HG03066 (cell line): ENCODE results near the gene ZXDC.

ENCODE experiments used
- ATAC-seq: cut with Tn5 transposase; IDR thresholded peaks from one replicate; pipeline ENCODE4 v1.9.1; 2021; ENCODE audit warnings: low read depth; ENCODE audit not compliant: unreplicated experiment

The ZXDC gene

DNA sequence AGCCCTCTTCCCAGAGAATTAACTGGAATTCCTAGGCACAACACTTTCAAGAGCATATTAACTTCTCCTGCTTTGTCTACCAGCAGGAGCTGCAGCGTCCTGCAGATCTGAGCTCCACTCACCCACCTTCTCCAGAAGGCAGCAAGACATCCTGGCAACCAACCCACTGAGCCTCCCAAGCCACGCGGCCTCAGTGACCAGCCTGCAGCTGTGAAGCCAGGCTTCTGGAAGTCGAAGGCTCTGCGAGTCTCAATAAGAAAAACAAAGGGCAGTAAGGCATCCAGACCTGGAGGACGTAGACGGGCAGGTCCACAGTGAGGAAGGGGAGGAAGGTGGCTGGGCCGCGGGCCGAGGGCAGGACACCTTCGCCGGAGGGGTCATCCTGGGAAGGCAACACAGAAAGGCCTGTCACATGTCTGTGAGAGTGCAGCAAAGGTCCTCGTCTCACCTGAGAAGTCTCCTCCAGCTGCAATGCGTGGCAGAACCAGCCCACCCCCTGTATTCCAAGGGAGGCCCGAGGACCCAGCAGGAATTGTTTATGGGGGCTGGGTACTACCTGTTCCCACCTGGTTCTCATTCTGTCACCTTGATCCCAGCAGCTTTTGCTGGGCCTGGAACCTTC is 36.2 kb downstream of the ZXDC start:
- no peak for ATAC-seq

DNA sequence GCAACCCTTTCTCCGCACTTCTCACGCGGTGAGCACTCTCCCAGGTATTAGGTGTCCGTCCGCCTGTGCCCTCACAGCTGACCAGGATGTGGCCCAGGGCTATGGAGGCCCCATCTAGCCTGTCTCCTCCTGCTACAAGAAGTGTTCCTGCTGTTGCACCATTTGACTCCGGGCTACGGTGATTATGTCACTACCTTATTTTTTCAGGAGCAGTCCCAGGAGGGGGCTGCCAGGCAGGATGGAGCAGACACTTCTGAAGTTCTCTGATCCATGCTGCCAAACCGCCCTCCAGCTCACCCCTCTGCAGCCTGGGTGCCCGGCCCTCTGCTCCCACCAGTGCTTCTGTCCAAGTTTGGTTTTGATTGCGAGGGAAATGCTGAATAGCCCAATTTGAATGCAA is 36.9 kb downstream of the ZXDC start:
- no peak for ATAC-seq

DNA sequence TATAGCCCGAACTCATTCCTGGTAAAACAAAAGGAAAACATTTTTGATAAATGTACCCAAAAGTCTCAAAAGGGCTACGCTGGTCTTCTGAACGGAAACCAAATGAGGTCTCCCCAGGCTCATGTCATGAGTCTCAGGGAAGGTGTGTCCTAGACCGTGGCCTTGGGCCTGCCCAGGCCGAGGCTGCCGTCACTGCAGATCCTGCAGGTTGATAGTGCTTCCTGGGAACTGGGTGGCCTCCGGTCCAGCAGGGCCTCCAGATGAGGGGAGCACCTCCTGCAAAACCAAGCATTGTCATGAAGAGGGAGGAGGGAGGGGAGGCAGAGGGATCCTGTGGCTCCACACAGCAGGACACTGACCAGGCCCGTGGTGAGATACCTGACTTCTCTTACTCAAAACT is 37.5 kb downstream of the ZXDC start:
- ATAC-seq: no peak

DNA sequence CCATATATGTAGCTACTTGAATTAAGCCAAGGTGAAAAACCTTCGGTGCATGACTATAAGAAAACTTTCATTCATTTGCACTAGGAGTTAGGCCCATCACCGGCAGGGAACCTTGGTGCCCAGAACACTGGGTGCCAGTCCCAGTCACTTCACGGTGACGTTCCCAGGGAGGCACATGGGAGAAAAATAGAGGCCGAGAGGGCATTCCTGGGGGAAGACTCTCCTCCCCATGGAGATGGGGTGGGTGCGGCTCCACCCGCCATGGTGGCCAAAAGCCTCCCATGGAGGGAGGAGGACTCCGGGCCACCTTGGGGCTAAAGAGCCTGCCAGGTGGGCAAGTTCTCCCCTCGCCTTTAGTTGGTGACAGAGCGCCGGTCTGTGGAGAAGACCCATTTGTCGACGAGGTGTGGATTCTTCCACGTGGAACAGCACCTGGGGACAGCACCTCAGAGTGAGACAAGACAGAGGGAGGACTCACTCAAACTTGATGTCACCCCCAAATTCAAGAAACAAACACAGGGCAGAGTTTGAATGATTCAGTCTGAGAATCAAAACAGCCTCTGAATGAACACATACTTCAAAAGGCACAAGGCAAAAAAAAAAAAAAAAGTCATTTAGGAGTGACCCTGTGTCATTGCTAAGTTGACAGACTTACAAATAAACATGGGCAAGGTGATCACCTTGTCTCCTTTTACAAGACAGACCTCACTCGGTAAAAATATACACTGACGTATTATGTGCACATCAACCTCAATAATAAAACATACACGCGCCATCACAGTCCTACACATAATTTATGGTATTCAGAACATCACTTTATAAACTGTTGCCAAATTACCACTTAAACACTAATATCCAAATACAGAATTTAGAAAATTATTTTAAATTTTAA is 38.6 kb downstream of the ZXDC start:
- no peak for ATAC-seq

DNA sequence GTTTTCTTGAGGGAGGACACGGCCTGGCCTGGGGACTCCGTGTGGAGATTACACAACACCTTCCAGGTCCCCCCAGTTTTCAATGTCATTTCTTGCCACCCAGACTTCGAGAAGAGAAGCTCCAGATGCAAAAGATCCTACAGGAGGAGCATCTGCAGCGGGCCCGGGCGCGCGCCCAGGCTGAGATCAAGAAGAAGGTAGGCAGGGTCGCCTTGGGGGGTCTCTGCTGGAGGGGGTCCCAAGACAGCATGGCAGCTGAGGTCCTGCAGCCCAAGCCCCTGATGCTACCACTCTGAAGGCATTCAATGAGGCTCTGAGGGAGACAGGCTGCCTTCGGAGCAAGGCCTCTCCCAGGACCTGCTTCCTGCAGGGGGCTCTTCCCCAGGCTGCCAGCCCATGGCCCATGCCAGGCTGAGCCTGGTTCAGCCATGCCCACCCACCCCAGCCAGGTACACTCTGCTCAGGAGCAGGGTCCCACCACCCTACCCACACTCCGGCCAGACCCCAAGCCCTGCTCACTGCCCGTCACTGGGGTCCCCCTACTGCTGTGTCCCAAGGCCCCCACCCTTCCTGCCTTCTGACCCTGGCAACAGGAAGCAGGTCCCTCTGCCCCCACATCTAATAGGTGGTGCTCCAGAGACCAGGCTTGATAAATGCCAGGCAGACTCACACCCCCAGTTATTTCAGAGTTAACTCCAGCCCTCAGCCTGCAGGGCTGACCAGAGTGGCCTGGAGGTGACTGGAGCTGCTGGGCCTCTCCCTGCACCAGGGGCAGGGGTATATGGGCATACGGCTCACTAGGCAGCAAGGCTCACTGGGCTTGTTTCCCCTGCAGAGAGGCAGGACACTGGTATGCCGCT is 40.0 kb downstream of the ZXDC start:
- ATAC-seq: no peak

DNA sequence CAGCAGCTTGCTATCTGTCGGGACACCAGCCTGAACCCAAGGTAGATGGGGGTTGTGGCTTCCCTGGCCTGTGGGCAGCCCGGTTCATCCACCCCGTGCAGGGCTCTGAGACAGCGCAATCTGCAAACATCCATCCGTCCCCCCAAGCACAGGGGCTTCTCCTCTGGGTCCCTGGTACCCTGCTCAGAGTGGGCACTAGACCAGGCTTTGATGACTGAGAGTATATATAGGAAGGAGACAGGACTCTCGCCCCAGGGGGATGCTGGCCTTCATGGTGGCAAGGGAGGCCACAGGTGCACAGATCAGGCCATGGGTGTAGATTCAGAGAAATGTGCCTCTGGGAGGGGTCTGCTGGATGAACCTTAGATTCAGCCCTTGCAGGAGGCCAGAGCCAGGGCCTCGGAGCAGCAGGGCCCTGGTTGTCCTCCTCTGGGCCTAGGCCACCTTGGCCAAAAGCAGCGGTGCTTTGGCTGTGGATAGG is 40.7 kb downstream of the ZXDC start:
- ATAC-seq: no peak

DNA sequence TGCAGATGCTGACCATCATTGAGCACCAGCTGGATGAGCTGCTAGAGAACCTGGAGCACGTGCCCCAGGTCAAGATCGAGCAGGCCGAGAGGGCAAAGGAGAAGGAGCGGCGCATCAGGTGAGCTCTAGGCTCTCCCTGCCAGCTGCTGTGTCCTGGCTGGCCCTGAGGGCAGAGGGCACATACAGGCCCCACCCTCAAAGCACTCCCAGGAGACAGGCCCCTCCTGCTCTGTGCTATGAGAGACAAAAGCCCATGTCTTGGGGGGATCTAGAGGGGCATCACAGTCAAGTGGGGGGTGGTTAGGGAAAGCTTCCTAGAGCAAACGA is 41.5 kb downstream of the ZXDC start:
- no peak for ATAC-seq

DNA sequence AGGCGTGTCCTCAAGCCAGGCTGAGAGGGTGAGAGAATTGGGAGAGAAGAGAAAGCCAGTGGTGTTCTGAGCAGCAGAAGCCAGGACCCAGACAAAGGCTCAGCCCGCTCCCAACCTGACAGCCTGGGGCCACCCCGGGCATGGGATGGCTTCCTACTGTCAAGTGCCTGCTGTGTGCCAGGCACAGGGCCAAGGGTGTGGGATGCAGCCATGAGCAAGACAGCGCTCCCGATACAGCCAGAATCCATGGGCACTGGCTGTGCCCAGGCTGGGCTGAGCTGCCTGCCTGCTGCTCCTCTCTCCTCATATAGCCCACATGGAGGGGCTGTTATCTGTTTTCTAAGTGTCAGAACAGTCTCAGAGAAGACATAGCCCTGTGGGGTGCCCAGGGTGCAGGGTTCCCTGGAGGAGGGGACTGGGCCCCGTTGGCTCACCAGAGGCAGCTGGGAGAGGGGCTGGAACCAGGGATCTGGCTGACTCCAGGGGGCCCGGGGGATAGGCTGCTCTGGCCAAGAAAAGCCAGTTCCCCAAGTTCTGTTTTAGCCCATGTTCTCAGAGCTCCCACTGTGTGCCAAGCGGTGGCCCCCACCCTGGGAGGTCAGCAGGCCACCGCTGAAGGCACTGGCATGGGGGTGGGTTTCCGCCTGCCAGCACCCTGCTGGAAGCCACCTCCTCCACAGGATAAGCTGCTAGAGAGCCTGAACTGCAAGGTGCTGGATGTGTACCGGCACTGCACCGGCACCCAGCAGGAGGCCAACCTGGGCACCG is 42.0 kb downstream of the ZXDC start:
- ATAC-seq: no peak

DNA sequence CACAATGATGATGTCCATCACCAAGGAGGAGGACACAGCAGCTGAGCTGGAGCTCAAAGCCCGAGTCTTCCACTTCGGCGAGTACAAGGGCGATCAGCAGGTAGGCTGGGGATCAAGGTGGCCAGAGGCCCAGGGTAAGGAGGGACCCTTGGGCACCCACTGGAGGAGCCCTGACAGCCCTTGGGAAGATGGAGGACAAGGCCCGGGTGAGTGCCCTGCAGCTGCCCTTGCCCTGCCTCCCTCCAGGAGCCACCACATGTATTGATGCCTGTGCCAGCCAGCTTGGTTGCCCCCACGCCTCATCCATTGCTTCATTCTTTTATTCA is 42.6 kb downstream of the ZXDC start:
- ATAC-seq: no peak

DNA sequence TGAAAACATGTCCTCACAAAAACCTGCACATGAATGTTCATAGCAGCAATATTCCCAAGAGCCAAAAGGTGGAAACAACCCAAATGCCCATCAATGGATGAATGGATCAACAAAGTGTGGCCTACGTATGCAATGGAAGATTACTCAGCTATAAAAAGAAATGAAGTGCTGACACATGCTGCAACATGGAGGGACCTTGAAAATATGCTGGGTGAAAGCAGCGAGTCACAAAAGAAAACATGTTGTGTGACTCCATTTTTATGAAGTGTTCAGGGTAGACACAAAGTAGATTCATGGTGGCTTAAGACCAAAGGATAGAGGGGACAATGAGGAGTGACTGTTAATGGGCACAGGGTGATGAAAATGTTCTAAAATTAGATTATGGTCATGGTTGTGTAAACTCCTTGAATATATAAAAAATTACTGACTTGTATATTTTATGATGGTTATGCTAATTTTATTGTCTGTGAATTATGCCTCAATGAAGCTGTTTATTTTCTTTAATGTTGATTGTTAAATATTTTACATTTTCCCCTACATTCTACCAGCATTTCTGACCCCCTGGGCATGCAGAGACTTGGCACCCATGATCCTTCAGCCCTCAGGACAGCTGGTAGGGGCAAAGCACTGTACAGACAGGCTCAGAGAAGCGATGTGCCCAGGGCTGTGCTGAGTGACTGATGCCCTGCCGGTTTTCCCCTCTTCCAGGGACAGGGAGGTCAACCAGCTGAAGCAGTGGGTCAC is 43.2 kb downstream of the ZXDC start:
- ATAC-seq: no peak

DNA sequence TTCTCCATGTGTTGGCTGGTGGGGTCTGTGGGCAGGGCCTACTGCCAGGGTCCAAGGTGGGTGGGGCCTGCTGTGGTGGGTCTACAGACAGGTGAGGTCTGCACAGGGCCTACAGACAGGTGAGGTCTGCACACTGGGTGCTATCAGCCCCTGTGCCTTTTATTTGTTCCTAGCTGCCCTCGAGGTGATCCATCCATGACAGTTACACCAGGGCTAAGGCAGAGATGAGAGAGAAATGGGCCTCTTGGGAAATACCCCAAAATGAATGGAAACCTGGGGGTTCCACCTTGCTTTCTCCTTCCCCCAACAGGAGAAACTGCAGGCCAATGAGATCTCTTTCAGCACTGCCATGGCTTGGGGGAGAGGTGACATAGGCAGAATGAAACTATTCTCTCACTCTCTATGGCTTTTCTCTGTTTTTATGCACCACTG is 44.6 kb downstream of the ZXDC start:
- ATAC-seq: peak; percentile 56

DNA sequence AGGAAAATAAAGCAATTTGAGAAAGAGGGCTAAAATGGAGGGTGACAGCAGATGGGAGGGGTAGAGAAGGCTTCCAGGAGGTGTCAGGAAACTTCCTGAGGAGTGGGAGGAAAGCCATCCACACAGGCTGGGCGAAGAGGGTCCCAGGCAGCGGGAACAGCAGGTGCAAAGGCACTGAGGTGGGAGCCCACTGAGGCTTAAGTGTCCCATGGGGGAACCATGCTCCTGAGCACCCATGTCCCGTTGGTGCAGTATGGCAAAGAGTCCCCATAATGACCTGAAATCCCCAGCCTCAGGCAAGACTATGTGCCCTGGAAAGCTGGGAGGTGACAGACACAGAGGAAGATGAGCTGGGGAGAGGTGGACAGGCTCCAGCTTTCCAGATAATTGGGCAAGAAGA is 50.9 kb downstream of the ZXDC start:
- ATAC-seq: no peak

DNA sequence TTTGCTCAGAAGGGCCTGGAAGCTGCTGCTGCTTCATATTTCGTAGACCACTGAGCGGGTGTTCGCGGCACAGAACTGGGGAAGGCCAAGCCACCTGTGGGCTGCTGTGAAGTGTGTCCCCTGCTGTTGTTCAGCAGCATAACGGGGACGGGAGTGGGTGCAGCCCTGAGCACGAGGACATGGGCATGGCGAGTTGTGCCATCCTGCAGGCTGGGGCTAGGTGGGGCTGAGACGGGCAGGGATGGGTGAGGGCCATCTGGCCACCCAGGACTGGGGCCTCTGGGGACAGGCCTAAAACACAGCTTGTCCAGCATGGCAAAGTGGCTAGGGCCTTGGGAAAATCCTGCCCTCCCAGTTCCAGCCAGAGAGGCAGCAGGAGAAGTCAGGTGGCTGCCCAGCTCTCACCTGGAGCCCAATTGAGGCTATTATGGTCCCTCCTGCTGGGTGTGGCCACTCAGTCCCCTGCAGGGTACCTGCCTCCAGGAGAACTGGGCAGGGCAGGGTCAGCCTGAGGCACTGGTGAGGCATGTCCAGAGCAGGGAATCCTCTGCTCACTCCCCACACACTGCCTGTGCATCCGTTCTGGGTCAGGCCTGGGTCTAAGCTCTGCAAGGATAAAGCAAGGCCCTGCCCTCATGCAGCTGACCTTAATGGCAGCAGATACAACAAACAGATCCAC is 51.5 kb downstream of the ZXDC start:
- no peak for ATAC-seq

DNA sequence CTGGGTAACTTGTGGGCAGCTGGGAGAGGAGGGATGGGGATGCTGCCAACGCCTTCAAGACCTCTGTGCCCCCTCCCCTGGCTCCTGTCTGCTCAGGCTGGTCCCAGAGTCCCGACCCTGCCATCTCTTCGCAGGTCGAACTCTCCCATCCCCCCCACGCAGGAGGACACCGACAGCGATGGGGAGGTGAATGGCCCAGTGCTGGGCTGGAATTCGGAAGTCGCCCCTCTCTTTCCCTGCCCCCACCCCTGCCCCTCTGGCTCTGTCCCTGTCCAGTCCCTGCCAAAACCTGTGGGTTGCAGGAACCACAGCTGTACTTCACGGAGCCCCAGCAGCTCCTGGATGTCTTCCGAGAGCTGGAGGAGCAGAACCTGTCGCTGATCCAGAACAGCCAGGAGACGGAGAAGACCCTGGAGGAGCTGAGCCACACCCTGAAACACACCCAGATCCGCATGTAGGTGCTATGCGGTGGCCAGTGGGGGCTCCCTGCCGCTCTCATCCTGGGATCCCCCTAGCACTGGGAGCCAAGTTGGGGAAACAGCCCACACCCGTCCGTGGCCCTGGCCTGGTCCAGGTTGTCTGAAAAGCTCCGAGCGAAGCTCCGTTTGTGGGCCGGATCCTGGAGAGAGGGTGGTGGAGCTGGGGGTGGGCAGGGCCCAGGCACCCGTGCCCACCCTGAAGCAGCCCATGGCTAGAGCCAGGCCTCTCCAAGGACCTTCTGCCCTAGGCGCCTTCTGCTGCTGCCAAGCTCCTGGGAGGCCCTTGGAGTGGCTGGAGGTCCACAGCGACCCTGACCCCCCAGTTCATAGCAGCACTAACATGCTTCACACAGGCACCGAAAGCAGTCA is 52.3 kb downstream of the ZXDC start:
- ATAC-seq: no peak

DNA sequence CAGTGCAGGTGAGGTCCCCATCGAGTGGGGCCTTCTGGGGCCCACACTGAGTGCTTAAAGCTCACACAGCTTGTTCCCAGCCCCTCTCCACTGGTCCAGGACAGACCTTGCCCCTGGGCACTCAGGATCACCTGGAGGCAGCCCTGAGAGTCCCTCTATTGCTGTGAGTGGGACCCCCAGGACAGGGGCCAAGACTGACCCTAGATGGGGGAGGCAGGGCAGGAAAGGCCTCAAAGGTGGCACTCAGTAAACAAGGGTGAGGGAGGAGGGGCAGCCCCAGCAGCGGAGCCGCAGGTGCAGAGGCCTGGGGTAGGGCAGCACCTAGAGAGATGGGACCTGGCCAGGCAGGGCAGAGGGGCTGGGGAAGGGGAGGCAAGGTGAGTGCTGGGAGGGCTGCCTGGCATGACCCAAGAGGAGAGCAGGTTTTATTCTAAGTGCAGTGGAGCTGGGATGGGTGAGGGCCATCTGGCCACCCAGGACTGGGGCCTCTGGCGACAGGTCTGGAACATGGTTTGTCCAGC is 53.1 kb downstream of the ZXDC start:
- ATAC-seq: no peak

DNA sequence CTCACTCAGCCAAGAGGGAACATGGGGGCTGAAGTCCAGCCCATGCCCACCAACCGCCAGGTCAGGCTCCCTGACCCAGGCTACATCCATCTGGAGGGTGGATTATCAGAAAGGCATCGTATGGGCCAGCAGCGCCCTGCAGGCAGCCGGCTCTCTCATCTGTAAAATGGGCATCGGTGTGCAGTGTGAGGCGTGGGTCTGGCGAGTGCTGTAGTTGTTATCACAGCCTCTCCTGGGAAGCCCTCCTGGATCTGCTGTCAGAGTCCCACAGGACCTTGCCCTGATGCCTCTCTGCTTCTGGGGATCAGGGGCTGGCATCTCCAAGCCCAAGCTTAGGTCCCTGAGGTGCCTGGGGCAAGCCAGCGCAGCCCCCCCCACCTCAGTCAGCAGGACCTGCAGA is 53.6 kb downstream of the ZXDC start:
- no peak for ATAC-seq

DNA sequence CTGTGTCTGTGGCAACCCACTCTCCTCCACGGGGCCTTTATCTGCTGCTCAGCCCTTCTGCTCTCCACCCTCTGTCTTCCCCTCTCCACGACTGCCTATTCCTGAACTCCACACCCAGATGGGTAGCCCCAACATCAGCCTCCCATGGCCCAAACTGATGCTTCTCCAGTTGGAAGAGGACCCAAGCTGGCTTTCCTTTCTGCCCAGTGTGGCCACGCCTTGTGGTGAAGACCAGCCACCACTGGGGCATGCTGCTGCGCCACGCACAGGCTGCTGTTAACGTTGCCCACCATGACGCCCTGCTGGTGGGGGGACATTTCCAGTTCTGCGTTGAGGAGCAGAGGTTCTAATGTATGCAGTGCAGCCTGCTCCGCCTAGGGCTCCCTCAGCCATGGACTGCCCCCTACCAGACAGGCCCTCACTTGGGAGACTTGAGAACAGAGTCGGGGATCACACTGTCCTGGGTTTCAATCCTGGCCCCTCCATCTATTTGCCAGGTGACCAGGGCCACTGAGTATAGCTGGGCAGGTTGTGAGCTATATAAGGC is 54.0 kb downstream of the ZXDC start:
- no peak for ATAC-seq
